SW480 (cell line): ENCODE measurements around the gene IFT81.
"Not testable (repeated sequence)": the region's sequence is repeated elsewhere in the genome, so short reads cannot be mapped to it uniquely, and the experiment has no call there.

ENCODE experiments used
- DNase-seq: peaks from one replicate; pipeline ENCODE4 v3.0.0-alpha.2; 2016; ENCODE audit warnings: low spot score

Gene IFT81

DNA sequence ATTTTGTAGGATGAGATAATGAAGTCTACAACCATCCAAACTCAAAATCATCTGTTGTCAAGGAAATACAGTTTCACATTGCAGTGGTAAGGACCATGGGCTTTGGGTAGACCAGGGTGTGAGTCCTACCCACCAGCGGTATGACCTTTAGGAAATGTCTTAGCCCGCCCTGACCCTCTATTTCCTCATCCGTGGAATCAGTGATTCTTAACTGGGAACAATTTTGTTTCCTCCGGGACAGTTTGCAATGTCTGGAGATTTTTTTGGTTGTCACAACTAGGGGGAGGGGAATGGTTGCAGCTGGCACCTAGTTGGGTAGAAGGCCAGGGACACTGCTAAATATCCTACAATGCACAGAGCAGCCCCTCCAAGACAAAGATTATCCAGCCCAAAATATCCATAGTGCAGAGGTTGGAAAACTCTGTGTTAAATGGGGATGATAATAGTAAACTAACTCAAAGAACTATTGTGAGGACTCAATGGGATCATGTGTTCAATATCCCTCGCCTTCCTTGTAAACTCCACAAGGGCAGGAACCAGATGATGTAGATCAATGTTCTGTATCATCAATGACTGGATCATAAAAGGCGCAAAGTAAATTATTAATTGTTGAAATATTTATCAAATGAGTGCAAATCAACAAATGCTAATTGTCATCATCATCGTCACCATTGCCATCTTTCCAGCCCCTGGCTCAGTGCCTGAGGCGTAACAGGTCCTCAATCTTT, 15.7 kb upstream of the IFT81 start:
- DNase-seq = no peak

DNA sequence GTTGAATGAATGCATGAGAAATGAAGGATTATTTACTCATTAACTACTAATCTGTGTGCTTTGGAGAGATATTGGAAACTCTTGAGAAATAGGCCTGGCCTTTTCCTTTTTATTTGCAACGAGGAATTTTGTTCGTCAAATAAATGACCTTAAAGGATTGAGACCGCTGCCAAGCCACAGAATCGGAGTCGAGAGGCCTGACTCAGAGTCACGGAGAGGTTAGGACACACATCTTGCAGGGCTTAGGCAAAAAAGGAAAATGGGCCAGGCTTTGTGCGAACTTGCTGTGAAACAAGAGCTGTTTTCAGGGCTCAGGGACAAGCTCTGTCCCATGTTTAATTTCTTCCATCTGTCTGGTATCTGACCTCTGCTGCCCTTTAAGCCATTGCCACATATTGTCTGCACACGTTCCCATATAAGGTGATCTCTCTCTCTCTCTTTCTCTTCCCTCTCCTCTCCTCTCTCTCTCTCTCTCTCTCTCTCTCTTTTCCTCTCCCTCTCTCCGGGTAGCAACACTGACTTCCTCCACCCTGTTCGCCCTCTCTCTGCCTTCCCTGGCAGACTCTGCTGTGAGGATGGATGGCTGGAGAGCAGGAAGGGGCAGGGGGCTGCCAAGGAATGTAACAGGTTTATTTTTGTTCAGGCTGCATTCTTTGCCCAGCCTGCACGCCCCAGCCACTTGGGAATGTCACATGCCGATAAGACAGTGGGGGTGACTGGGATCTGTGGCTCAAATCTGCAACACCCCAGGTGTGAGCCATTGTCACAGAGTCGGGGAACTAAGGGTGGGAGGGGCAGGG, 14.9 kb upstream of the IFT81 start:
- DNase-seq = no peak

DNA sequence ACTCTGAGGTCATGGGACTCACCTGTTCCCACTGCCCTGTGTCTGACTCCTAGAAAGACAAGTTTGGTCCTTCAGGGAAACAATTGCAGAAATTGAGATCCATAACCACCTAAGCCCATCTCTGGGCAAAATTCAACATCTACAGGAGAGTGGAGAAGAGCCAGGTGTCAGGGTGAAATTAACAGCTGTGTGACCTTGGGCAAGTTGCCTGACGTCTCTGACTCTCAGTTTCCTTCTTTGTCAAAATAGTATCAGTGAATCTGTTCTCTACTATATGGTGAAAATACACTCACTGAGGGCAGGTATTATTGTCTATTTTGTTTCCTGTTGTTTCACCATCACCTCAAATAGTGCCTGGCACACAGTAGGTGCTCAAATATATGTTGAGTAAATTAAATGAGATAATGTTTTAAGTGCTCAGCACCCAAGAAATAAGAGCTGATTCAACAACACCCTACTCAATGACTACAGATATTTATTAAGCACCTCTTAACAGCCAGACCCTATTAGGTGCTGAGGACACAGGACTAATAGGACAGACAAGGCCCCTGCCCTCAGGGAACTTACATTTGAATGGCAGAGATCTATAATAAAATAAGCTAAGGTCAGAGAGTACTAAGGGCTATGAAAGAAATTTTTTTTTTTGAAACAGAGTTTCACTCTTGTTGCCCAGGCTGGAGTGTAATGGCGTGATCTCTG, 14.2 kb upstream of the IFT81 start:
- no peak for DNase-seq

DNA sequence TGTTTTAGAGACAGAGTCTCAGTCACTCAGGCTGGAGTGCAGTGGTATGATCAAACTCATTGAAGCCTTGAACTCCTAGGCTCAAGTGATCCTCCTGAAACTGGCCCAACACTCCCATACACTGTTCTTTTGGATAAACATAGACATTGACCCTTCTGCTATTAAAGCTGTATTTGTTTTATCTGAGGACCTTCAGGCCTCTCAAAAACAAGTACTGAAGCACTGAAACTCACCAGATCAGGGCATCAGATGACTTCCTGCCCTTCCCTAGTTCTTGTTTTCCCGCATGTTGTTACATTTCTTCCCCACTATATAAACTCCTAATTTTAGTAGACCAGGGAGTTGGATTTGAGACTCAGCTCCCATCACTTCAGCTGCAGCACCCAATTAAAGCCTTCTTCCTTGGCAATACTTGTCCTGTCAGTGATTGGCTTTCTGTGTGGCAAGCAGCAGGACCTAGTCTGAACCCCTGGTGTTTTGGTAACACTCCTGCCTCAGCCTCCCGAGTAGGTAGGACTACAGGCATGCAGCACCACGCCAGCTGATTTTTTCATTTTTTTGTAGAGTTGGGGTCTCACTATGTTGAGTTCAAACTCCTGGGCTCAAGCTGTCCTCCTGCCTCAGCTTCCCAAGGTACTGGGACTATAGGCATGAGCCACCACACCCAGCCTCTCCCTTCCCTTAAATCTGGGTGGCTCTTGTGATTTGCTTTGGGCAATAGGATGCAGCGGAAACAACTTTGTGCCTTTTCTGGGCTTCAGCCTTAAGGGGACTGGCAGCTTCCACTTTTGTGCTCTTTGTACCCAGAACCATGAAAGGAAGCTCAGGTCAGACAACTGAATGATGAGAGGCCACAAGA, 12.5 kb upstream of the IFT81 start:
- DNase-seq = no peak

DNA sequence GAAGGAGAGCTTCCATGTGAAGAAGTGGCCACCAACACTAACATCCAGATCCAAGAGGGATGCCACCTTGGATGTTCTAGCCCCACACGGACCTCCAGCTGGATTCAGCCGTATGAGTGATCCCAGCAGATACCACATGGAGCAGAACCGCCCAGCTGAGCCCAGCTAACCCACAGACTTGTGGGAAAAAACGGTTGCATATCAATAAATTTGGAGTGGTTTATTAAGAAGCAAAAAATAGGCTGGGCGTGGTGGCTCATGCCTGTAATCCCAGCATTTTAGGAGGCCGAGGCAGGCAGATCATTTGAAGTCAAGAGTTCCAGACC, 11.9 kb upstream of the IFT81 start:
- DNase-seq = no peak

DNA sequence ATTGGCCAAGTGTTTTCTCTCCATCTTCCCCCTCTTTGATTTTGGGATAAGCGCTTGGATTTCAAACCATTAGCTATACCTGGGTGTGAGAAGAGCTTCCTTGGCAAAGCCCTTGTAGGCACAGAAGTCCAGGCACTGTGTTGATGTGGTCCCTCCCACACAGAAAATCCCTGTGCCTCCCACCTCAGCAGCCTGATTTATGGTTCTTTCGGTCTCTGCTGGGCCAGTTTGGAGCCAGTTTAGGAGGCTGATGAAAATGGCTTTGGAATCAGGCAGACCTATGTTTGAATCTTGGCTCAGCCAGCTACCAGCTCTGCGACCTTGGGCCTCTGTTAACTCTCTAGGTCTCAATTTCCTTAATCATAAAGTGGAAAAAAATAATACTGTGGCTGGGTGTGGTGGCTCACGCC, 9.6 kb upstream of the IFT81 start:
- DNase-seq = no peak

DNA sequence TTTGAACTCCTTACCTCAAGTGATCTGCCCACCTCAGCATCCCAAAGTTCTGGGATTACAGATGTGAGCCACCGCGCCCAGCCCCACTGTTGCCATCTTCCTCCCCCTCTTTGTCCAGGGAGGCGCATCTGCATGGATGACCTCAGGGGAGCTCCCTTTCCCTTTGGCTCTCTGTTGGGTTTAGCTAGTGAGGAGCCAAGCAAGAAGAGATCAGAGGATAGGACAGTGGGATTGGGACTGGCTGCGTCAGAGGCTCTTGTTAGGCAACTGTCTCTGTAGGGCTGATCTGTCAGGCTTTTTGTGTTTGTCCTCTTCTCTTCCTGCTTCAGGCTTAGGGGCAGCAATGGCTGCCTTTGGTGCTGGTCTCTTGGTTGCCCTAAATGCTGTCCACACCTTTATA, 8.5 kb upstream of the IFT81 start:
- no peak for DNase-seq

DNA sequence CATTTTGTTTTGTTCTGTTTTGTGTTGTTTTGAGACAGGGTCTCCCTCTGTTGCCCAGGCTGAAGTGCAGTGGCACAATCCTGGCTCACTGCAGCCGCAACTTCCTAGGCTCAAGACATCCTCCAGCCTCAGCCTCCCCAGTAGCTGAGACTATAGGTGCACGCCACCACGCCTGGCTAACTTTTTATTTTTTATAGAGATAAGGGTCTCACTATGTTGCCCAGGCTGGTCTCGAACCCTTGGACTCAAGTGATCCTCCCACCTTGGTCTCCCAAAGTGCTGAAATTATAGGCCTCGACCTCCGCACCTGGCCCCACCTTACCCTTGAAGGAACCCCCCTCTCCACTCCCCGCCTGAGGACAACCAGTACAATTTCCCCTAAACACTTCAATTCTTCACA, 7.5 kb upstream of the IFT81 start:
- DNase-seq = no peak

DNA sequence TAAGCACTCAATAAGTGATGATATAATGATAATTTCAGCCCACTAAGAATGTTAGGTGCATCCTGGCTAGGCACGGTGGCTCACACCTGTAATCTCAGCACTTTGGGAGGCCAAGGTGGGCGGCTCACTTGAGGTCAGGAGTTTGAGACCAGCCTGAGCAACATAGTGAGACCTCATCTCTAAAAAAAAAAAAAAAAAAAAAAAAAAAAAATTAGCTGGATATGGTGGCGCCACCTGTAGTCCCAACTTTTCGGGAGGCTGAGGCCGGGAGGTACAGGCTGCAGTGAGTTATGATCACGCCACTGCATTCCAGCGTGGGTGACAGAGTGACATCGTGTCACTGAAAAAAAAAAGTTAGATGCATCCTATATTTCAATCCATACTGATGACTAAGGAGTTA, 6.9 kb upstream of the IFT81 start:
- DNase-seq = not testable (repeated sequence)

DNA sequence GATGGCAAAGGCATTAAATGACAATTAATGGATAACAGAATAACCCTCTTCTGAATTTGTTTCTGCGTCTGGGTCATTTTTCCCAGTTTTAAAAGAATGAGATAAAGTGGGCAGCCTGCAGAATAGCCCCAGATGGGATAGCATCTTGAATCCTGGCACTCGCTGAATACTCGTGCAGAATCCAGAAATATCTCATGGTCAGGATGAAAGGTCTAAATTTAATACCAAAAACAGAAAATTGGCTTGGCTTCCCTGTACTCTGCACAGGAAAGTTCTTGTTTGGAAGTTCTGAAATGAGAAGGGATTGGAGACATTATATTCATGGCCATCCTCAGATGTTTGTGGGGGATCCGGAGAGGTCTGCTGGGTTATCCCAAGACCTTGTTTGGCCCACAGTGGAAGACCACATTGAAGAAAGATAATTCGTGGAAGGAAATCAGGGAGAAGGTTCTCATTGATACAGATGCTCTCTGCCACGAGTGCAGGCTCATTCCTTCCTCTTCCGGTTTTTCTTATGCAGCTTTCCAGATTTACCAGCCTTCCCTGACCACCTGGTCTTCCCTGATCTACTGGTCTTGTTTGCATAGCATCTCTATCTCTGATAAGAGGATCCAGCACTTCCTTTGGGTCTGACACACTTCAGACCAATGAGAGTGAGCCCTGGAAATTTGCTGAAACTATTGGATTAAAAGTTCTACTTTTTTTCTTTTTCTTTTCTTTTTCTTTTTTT, 6.0 kb upstream of the IFT81 start:
- no peak for DNase-seq

DNA sequence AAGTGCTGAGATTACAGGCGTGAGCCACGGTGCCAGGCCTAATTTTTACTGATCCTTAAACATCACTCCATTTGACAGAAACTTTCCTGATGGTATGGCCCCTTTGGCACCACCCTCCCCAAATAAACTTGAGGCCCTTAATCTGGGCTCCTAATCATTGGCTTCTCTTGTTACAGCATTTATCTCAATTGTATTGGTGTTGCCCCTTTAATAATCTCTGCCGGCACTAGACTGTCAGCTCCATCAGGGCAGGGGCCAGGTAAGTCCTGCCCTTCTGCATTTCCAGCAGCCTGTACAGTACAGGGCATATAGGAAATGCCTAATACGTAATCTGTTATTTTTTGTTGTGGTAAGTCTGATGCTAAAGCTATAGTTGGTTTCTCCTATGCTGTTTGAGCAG, 1.2 kb upstream of the IFT81 start:
- DNase-seq = no peak

DNA sequence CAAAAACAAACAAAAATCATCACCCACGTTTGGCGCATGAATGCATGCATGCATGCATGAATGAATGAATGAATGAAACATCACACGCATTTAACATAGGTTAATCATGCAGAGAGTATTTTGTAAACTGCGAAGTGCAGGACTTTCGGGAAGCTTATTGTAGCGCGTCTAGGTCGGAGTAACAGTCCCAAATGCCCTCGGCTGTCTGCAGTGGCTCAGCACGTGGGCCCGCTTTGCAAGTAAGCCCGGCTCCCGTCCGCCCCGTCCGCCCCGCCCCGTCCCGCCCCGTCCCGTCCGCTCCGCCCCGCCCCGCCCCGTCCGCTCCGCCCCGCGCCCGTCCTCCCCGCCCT, 263 bp upstream of the IFT81 start:
- DNase-seq = no peak

DNA sequence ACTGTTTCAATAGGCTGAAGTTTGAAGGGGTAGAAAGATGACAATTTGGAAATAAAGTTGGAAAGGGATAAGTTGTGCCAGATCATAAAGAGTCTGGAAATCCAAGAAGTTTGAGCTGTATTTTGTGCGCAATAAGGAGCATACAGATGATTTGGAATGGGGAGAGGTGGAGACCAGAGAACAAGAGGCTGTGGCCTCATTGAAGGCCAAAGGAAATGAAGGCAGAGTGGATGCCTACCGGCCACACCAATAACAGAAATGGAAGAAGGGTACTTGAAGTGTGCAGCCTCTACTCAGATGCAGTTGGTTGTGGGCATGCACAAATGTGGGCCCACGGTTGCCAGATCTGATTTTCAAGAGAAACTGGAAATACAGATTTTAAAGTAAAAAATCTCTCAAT, 2.4 kb downstream of the IFT81 start:
- no peak for DNase-seq

DNA sequence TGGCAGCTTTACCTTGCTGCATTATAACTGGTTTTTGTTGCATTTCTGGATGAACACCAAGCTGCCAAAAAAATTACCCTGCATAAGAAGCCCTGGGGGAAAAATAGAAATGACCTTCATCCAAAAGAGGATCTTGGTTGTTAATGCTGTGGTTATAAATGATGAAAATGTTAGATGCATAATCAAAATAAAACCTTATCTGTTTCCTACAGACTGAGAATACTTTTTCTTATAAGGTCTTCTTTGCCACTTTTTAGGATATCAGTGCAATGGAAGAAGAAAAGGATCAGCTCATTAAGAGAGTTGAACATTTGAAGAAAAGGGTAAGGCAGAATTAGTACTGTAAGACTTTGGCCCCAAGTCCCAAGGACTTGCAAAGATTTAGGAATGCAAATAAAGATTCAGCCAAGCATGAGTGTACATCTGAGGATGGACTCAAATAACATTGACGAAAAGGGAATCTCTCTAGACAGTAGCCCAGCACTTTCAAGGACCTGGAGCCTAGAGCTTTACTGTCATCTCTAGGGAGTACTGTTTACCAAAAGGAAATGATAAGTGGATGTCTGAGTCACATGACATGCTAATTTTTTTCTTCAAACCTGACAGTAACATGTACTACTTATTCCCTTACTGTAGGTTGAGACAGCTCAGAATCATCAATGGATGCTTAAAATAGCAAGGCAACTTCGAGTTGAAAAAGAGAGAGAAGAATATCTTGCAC, 10.7 kb downstream of the IFT81 start:
- no peak for DNase-seq

DNA sequence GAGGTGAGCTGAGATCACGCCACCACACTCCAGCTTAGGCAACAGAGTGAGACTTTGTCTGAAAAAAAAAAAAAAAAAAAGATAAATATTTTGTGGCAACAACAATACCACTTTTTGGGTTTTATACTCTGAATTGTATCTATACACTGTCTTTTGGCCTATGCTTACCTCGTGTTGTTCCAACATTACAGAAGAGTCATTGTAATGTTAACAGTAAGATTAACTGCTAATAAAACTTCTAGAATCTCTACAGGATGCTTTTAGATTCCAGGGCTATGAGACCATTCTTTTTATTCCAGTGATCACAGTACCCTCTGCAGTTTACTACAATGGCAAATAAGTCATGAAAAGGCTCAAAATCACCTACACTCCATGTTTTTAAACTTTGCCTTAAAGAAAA, 11.6 kb downstream of the IFT81 start:
- DNase-seq = no peak

DNA sequence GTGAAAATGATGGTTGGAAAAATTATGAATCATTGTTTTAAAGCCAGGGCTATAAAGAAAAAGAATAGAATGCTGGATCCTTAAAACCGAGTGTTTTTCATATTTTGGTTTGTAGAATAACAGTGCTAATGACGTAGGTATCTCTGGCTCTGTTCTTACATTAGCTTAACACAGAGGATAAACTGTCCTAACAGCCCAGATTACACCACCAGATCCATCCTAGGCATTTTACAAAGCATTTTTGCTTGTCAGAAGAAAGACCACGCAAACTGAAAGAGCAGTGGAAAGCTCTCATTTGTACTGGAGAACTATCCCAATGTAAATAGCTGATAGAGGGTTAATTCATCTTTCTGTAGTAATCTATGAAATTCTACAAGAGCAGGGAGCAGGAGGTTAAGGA, 13.6 kb downstream of the IFT81 start:
- DNase-seq = no peak

DNA sequence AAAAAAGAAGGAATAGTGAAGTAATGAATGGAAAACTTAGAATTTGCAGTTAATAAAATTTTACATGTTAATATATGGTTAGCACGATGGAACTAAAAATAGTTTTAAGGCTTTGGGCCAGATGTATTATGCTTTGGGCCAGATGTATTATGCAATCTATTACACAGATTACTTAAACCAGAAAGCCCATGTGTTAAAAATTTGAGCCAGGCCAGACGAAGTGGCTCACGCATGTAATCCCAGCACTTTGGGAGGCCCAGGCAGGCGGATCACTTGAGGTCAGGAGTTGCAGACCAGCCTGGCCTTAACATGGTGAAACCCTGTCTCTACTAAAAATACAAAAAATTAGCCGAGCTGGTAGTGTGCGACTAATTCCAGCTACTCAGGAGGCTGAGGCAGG, 17.2 kb downstream of the IFT81 start:
- DNase-seq = no peak

DNA sequence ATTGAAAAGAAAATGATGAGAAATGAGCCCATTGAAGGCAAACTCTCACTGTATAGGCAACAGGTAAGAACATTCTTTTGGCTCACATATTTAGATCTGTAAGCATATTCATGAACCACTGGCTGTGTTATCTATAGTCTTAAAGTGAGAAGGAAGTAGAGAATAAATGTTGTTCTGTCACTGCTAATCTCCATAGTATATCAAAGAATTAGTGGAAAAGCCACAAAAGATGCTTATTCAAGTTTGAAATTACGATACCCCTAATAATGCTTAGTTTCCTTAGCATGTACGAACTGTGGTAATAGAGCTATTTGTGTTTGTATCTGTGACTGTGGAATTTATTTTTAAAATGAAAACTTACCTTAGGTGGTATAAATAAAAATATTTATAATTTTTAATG, 22.8 kb downstream of the IFT81 start:
- DNase-seq = no peak

DNA sequence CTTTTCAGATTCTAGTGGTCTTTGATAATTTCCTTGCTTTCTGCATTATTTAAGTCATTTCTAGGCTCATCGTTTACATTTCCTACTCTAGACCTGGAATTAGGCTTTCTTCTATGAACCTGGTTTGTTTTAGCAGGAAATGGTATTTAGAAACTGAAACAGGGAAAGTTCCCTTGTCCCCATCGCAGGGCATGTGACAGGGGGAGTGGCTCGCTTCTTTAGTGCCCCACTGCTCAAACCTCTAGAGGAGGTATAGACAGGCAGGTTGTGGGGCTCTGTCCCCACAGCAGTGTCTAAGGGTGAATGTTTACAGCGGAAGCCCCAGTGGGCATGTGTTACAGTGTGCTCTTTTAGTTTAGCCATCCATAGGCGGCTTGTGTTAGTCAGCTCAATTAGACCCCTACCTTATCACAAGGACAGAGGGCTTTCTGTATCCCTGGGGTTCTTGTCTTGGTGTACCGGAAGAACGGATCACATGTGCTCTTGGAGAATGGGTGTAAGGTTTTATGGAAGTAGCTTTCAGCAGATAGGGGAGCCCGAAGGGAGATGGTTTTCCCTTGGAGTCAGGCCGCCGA, 25.0 kb downstream of the IFT81 start:
- no peak for DNase-seq

DNA sequence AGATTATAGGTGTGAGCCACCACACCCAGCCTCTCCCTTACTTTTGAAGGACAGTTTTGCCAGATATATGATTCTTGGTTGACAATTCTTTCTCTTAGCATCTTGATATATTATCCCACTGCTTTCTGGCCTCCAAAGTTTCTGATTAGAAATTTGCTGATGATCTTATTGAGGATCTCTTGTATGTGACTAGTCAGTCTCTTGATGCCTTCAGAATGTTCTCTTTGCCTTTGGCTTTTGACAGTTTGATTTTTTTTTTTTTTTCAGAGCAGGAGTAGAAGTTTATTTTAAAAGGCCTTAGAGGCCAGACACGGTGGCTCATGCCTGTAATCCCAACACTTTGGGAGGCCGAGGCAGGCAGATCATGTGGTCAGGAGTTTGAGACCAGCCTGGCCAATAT, 32.6 kb downstream of the IFT81 start:
- DNase-seq = no peak

DNA sequence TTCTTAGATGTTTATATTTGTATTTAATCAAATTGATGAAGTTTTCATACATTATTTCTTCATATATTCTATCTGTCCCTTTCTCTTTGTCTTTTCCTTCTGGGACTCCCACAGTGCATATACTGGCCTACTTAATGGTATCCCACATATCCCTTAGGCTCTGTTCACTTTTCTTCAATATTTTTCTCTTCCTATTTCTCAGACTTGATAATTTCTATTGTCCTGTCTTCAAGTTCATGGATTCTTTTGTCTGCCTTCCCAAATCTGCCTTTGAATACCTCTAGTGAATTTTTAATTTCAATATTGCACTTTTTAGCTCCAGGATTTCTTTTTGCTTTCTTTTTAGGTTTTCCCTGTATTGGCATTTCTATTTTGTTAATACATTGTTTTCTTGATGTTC, 33.4 kb downstream of the IFT81 start:
- no peak for DNase-seq
